Measurements from ENCODE around the gene CNTN2. TPM values are rescaled to one million over a fixed set of nuclear protein-coding genes. Genes with fewer than 3 reads are reported as not detected.

CNTN2 gene
- total and polyA plus RNA-seq, 2 experiments from 2014 or later, result 1.3 to 2.2 TPM

DNA sequence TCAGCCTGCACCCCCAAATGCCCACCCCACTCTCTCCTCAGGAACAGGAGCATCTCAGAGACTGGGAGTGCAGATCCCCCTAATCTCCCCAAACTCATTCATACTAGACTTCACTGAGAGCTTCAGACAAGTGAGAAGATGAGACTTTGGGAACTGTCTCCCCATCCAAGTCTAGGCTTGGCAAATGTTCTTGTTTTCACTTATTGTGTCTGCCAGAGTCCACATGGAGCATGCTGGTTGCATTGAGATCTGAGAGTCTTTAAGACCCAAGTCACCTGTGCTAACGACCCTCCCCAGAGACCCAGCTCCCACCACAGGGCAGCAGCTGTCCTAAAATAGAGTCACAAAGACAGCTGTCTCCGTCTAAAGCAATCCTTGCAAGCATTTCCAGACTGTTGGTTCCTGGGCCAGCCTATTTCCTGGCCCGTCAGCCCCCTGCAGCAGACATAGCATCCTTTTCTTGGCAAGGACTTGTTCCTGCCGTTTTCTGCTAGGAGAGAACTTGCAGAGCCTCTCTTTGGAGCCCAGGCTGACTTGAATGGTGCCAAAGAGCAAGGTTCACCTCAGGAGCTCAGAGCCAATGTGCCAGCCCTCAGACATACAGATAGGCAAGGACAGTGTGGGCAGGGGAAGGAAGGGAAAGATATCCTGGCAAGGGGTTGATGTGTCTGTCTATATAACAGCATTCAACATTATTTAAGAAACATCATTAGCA lies 1.9 kb upstream of the CNTN2 start:
- Histone ChIP-seq H3K27me3 (ENCODE audit: insufficient read depth) (peaks cover 19% of the 10 kb centered on the region; the same call in 1 of the 2 replicates), H3K4me1 (ENCODE audit: insufficient read depth) (peaks cover 33% of the 10 kb centered on the region), H3F3A (replicated peaks; ENCODE audit: low read depth) (no peaks in the 10 kb centered on the region), H3K9me2 (ENCODE audit: insufficient read depth) (0 out of 2 replicates have a peak, but pooled peaks cover 4% of the 10 kb centered on the region), H3K4me3 (no peak overlapping the region), H3K27ac (ENCODE audit: low read depth) (no peak overlapping the region), H4K20me1 (replicated peaks; ENCODE audit: insufficient read depth) (no peaks in the 10 kb centered on the region), H2AFZ (no peak overlapping the region), H3K36me3 (ENCODE audit: insufficient read depth) (no peaks in the 10 kb centered on the region), H3K79me2 (replicated peaks; ENCODE audit: insufficient read depth) (no peaks in the 10 kb centered on the region), H3K4me2 (no peak overlapping the region)
- no peak overlapping the region for H3K4me3 Mint-ChIP-seq
- ATAC-seq, result no peak
- peaks cover 31% of the 10 kb centered on the region for H3K27me3 Mint-ChIP-seq (ENCODE audit: insufficient read depth, low read depth, poor library complexity)
- DNase-seq (ENCODE audit: low spot score), result no peak
- peaks cover 25% of the 10 kb centered on the region for H3K4me1 Mint-ChIP-seq
- TF ChIP-seq NANOG (IDR thresholded peaks at IDR 0.05; ENCODE audit: borderline replicate concordance), result no peak
- TF ChIP-seq, protein P1, sequence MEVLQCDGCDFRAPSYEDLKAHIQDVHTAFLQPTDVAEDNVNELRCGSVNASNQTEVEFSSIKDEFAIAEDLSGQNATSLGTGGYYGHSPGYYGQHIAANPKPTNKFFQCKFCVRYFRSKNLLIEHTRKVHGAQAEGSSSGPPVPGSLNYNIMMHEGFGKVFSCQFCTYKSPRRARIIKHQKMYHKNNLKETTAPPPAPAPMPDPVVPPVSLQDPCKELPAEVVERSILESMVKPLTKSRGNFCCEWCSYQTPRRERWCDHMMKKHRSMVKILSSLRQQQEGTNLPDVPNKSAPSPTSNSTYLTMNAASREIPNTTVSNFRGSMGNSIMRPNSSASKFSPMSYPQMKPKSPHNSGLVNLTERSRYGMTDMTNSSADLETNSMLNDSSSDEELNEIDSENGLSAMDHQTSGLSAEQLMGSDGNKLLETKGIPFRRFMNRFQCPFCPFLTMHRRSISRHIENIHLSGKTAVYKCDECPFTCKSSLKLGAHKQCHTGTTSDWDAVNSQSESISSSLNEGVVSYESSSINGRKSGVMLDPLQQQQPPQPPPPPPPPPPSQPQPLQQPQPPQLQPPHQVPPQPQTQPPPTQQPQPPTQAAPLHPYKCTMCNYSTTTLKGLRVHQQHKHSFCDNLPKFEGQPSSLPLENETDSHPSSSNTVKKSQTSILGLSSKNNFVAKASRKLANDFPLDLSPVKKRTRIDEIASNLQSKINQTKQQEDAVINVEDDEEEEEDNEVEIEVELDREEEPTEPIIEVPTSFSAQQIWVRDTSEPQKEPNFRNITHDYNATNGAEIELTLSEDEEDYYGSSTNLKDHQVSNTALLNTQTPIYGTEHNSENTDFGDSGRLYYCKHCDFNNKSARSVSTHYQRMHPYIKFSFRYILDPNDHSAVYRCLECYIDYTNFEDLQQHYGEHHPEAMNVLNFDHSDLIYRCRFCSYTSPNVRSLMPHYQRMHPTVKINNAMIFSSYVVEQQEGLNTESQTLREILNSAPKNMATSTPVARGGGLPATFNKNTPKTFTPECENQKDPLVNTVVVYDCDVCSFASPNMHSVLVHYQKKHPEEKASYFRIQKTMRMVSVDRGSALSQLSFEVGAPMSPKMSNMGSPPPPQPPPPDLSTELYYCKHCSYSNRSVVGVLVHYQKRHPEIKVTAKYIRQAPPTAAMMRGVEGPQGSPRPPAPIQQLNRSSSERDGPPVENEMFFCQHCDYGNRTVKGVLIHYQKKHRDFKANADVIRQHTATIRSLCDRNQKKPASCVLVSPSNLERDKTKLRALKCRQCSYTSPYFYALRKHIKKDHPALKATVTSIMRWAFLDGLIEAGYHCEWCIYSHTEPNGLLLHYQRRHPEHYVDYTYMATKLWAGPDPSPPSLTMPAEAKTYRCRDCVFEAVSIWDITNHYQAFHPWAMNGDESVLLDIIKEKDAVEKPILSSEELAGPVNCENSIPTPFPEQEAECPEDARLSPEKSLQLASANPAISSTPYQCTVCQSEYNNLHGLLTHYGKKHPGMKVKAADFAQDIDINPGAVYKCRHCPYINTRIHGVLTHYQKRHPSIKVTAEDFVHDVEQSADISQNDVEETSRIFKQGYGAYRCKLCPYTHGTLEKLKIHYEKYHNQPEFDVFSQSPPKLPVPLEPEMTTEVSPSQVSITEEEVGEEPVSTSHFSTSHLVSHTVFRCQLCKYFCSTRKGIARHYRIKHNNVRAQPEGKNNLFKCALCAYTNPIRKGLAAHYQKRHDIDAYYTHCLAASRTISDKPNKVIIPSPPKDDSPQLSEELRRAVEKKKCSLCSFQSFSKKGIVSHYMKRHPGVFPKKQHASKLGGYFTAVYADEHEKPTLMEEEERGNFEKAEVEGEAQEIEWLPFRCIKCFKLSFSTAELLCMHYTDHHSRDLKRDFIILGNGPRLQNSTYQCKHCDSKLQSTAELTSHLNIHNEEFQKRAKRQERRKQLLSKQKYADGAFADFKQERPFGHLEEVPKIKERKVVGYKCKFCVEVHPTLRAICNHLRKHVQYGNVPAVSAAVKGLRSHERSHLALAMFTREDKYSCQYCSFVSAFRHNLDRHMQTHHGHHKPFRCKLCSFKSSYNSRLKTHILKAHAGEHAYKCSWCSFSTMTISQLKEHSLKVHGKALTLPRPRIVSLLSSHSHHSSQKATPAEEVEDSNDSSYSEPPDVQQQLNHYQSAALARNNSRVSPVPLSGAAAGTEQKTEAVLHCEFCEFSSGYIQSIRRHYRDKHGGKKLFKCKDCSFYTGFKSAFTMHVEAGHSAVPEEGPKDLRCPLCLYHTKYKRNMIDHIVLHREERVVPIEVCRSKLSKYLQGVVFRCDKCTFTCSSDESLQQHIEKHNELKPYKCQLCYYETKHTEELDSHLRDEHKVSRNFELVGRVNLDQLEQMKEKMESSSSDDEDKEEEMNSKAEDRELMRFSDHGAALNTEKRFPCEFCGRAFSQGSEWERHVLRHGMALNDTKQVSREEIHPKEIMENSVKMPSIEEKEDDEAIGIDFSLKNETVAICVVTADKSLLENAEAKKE (CRISPR knock-in tag; IDR thresholded peaks at IDR 0.05), result no peak
- TF ChIP-seq, protein P2, sequence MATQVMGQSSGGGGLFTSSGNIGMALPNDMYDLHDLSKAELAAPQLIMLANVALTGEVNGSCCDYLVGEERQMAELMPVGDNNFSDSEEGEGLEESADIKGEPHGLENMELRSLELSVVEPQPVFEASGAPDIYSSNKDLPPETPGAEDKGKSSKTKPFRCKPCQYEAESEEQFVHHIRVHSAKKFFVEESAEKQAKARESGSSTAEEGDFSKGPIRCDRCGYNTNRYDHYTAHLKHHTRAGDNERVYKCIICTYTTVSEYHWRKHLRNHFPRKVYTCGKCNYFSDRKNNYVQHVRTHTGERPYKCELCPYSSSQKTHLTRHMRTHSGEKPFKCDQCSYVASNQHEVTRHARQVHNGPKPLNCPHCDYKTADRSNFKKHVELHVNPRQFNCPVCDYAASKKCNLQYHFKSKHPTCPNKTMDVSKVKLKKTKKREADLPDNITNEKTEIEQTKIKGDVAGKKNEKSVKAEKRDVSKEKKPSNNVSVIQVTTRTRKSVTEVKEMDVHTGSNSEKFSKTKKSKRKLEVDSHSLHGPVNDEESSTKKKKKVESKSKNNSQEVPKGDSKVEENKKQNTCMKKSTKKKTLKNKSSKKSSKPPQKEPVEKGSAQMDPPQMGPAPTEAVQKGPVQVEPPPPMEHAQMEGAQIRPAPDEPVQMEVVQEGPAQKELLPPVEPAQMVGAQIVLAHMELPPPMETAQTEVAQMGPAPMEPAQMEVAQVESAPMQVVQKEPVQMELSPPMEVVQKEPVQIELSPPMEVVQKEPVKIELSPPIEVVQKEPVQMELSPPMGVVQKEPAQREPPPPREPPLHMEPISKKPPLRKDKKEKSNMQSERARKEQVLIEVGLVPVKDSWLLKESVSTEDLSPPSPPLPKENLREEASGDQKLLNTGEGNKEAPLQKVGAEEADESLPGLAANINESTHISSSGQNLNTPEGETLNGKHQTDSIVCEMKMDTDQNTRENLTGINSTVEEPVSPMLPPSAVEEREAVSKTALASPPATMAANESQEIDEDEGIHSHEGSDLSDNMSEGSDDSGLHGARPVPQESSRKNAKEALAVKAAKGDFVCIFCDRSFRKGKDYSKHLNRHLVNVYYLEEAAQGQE (IDR thresholded peaks at IDR 0.05; ENCODE audit: unreplicated experiment), result no peak
- no peak for TF ChIP-seq STAT1 (IDR thresholded peaks at IDR 0.05; ENCODE audit: unreplicated experiment)
- no peak for TF ChIP-seq EZH2 (IDR thresholded peaks at IDR 0.05; ENCODE audit: low read depth, unreplicated experiment)
- TF ChIP-seq JUNB (IDR thresholded peaks at IDR 0.05; ENCODE audit: unreplicated experiment), result no peak
- TF ChIP-seq CREB1 (CRISPR knock-in tag; IDR thresholded peaks at IDR 0.05; ENCODE audit: low read depth), result no peak
- no peak for TF ChIP-seq ZNF114 (CRISPR knock-in tag; IDR thresholded peaks at IDR 0.05)
- TF ChIP-seq, protein P3, sequence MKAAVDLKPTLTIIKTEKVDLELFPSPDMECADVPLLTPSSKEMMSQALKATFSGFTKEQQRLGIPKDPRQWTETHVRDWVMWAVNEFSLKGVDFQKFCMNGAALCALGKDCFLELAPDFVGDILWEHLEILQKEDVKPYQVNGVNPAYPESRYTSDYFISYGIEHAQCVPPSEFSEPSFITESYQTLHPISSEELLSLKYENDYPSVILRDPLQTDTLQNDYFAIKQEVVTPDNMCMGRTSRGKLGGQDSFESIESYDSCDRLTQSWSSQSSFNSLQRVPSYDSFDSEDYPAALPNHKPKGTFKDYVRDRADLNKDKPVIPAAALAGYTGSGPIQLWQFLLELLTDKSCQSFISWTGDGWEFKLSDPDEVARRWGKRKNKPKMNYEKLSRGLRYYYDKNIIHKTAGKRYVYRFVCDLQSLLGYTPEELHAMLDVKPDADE (IDR thresholded peaks at IDR 0.05), result no peak
- TF ChIP-seq, protein P4, sequence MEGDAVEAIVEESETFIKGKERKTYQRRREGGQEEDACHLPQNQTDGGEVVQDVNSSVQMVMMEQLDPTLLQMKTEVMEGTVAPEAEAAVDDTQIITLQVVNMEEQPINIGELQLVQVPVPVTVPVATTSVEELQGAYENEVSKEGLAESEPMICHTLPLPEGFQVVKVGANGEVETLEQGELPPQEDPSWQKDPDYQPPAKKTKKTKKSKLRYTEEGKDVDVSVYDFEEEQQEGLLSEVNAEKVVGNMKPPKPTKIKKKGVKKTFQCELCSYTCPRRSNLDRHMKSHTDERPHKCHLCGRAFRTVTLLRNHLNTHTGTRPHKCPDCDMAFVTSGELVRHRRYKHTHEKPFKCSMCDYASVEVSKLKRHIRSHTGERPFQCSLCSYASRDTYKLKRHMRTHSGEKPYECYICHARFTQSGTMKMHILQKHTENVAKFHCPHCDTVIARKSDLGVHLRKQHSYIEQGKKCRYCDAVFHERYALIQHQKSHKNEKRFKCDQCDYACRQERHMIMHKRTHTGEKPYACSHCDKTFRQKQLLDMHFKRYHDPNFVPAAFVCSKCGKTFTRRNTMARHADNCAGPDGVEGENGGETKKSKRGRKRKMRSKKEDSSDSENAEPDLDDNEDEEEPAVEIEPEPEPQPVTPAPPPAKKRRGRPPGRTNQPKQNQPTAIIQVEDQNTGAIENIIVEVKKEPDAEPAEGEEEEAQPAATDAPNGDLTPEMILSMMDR (conservative IDR thresholded peaks at IDR 0.05; ENCODE audit: low read depth in 2 of 2), result no peak
- H3K36me3 Mint-ChIP-seq (ENCODE audit: low read depth), result no peaks in the 10 kb centered on the region
- no peaks in the 10 kb centered on the region; the same call in 2 of the 3 replicates for H3K9me3 Mint-ChIP-seq
- H3K27ac Mint-ChIP-seq, result no peak overlapping the region

Measured in GM23338 (cell line).